Type B pancreatic cell (in vitro differentiated cells): ENCODE data around the gene CCDC38. TPM values are rescaled to one million over a fixed set of nuclear protein-coding genes. Genes with fewer than 3 reads are reported as not detected.

Experiments used
- DNase-seq: peaks from one replicate; pipeline ENCODE4 v3.0.0; 2021; ENCODE audit warnings: mixed read lengths; ENCODE audit not compliant: unreplicated experiment; ENCODE audit errors: extremely low spot score
- H3K27ac Mint-ChIP-seq: 2 replicates; pipeline ENCODE4 v1.8.0; 2021; ENCODE audit warnings: mild to moderate bottlenecking, mixed read lengths
- H3K27me3 Mint-ChIP-seq: 2 replicates; pipeline ENCODE4 v1.8.0; 2021; ENCODE audit warnings: mixed read lengths
- H3K36me3 Mint-ChIP-seq: 2 replicates; pipeline ENCODE4 v1.8.0; 2021; ENCODE audit warnings: mixed read lengths
- H3K4me1 Mint-ChIP-seq: one replicate; pipeline ENCODE4 v1.8.0; 2021; ENCODE audit warnings: mixed read lengths; ENCODE audit not compliant: unreplicated experiment
- H3K4me3 Mint-ChIP-seq: 2 replicates; pipeline ENCODE4 v1.8.0; 2021; ENCODE audit warnings: mild to moderate bottlenecking, mixed read lengths
- H3K9me3 Mint-ChIP-seq: 2 replicates; pipeline ENCODE4 v1.8.0; 2021; ENCODE audit warnings: mixed read lengths
- CTCF ChIP-seq: fragments of 200-600 bp; sonication (generic); conservative IDR thresholded peaks from 2 replicates; pipeline ENCODE4 v1.5.0; 2021; ENCODE audit warnings: antibody characterized with exemption, mild to moderate bottlenecking
- total RNA-seq: library from RNA; stranded (reverse); gene quantifications from 2 replicates; pipeline ENCODE4 v1.2.1, GENCODE V29; 2021; ENCODE audit warnings: low replicate concordance

CCDC38 gene
- total RNA-seq, 1 donor from 2014 or later, result 0.29 TPM

- Mint-ChIP-seq H3K36me3 (peaks cover 29% of the 10 kb centered on the region), H3K9me3 (no peaks in the 10 kb centered on the region), H3K4me1 (peaks cover 9% of the 10 kb centered on the region), H3K27ac (no peak overlapping the region), H3K27me3 (no peaks in the 10 kb centered on the region), H3K4me3 (peak overlapping the region; percentile 65)
- DNase-seq, result no peak
- no peak for TF ChIP-seq CTCF
These were observed 82.2 kb downstream of the CCDC38 start for GRCh38 chr12:95859947-95860850.

GRCh38 chr12:95859344-95859816 lies 83.0 kb downstream of the CCDC38 start:
- no peak overlapping the region for H3K4me3 Mint-ChIP-seq
- no peaks in the 10 kb centered on the region for H3K9me3 Mint-ChIP-seq
- peaks cover 29% of the 10 kb centered on the region for H3K36me3 Mint-ChIP-seq
- DNase-seq, result no peak
- peaks cover 9% of the 10 kb centered on the region for H3K4me1 Mint-ChIP-seq
- TF ChIP-seq CTCF, result no peak
- no peak overlapping the region for H3K27ac Mint-ChIP-seq
- H3K27me3 Mint-ChIP-seq, result no peaks in the 10 kb centered on the region

- peak; percentile 95 for DNase-seq
- Mint-ChIP-seq H3K27ac (no peak within 1 kb of the TSS), H3K4me3 (no peak within 1 kb of the TSS), H3K36me3 (peaks cover 29% of the 10 kb centered on the region), H3K4me1 (peaks cover 9% of the 10 kb centered on the region), H3K9me3 (no peaks in the 10 kb centered on the region), H3K27me3 (no peaks in the 10 kb centered on the region)
- TF ChIP-seq CTCF, result peak; percentile 46
These were observed 83.7 kb downstream of the CCDC38 start, which contains the start of gene SNRPF for GRCh38 chr12:95858451-95859343. Gene SNRPF, plus strand, starts transcription at chr12:95858952. Its CDS starts 122 bp downstream, at chr12:95859074.

GRCh38 chr12:95857799-95858198 lies 84.6 kb downstream of the CCDC38 start:
- Mint-ChIP-seq H3K4me3 (no peak overlapping the region), H3K9me3 (no peaks in the 10 kb centered on the region), H3K27me3 (no peaks in the 10 kb centered on the region), H3K27ac (no peak overlapping the region), H3K36me3 (peaks cover 22% of the 10 kb centered on the region), H3K4me1 (peaks cover 9% of the 10 kb centered on the region)
- no peak for TF ChIP-seq CTCF
- no peak for DNase-seq

- peaks cover 9% of the 10 kb centered on the region for H3K4me1 Mint-ChIP-seq
- no peaks in the 10 kb centered on the region for H3K9me3 Mint-ChIP-seq
- DNase-seq, result no peak
- H3K4me3 Mint-ChIP-seq, result no peak overlapping the region
- H3K27ac Mint-ChIP-seq, result no peak overlapping the region
- H3K36me3 Mint-ChIP-seq, result peaks cover 16% of the 10 kb centered on the region
- H3K27me3 Mint-ChIP-seq, result no peaks in the 10 kb centered on the region
- no peak for TF ChIP-seq CTCF
These were observed 85.3 kb downstream of the CCDC38 start for GRCh38 chr12:95857156-95857555.
